GDM1 (cell line): ENCODE measurements around the gene RANBP3.
"Not testable (repeated sequence)": the region's sequence is repeated elsewhere in the genome, so short reads cannot be mapped to it uniquely, and the experiment has no call there.

Source experiments
- DNase-seq: peaks from one replicate; lab custom pipeline; 2025; lab: John Stamatoyannopoulos, UW

RANBP3 gene

GRCh38 chr19:5964816-5965565 lies 12.9 kb downstream of the RANBP3 start:
- DNase-seq: no peak

GRCh38 chr19:5963855-5964254 lies 14.1 kb downstream of the RANBP3 start:
- no peak for DNase-seq

DNA sequence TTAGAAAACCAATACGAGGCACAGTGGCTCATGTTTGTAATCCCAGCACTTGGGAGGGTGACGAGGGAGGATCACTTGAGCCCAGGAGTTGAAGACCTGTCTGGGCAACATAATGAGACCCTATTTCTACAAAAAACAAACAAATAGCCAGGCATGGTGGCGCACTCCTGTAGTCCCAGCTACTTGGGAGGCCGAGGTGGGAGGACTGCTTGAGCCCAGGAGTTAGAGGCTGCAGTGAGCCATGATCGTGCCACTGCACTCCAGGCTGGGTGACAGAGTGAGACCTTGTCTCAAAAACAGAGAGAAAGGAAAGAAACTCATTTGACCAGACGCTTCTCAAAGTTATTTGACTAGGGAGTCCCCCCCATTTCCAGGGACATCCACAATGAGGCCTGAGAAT lies 14.7 kb downstream of the RANBP3 start:
- DNase-seq: not testable (repeated sequence)

DNA sequence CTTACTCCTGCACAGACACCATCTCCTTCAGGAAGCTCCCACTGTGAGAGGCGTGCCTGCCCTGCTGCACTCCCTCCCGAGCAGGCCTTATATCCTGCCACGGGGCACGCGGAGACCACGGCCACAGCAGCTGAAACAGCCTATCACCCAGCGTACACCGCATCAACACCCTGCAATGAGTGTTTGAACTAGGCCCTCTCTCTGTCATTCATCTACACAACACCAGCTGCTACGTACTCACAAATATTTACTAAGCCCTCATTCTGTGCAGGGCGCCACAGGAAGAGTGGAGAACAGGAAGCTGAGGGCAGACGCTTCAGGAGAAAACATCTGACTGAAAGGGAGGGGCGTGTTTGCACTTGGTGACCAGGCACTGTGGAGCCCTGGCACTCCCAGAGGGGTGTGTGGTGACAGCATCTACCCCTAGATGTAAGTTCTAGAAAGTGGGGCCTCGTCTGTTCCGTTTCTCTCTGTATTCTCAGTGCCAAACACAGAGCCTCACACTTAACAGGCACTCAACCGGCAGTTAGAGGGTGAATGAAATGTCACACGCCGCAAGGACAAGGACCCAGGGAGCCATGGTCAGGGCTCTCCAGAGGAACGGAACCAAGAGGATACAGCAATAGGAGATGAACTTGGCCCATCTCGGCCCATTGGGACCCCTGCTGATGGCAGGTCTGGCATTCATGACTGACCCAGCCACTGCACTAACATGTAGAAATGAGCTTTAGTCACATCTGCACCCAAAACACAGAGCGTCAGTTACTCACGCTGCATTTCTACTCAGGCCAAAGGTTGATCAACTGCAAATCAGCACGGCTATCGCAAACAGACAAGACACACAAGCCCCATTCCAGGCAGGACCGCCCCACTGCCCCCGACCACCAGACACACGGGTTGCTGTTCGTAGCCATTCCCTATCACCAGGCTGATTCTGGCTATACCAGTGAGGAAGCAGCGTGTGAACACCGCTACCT lies 15.7 kb downstream of the RANBP3 start:
- DNase-seq: peak; percentile 20

- not testable (repeated sequence) for DNase-seq
Measured at GRCh38 chr19:5961641-5961968, 16.3 kb downstream of the RANBP3 start.

DNA sequence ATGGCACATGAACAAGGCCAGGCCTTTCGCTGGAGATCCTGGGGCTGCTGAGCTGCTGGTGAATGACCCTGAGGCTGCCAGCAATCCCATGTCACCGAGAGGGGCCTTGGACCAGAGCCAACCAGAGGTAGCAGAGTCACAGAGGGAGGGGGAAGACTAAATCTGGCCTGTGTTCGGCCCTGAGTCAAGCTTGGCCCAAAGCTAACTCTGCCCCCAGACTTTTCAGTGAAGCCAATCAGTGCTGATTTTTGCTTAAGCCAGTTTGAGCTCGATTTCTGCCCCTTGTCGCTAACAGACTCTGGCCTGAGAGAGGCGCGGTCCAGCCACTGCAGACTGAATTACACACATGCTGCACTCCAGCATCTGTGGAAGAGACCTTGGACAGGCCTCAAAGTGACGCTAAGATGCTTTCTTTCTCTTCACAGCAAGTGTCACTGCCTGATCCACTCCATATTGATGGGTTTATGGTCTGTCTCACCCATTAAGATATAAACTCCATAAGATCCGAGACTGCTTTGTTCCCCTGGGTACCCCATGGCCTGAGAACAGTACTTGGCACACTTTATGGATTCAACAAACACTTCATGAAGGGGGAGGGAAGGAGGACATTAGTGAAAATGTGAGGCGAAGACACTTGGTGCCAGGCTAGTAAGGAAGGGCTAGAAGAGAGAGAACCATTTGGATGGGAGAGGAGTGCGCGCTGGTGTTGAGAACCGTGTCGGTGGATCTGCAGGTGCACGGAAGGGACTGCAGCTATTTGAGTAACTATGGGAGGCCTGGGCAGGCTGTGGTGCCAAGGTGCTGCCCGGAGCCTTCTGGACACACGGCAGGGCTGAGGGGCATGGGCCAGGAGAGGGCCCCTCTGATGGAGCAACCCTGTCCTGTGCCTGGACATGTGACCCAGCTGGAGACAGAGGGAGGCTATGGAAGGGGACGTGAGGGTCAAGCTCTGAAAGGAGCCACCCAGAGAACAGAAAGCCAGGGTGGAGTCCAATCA lies 17.6 kb downstream of the RANBP3 start:
- DNase-seq: no peak

DNA sequence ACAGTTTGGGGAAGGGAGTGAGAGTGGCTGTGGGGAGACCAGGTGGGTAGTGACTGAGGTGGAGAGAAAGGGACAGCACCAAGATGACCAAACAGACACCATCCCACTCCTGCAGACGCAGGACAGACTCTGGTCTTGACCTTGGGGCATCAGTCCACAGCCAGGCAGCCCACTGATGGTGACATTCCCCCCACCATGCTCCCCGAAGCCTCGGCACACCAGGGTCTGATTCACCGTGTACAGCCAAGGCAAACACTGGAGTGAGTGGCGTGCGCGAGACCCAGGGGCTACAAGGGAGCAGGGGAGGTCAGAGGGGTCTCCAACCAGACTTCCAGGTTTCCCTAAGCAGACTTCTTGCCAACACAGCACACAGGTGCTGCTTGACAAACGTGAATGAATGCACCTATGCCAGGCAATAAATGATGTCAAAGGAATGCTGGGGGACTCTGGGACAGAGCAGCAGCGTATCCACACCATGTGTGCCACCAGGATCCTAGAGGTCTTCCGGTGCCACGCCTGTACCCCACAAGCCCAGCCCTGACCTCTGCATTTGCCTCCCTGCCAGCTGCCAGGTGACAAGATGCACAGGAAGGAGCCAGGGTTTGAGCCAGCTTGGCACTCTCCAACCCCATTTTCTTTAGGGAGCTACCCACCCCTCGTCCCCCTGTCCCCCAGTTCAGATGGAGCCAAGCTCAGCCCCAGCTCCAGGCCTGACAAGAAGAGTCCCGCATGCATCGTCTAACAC lies 18.5 kb downstream of the RANBP3 start:
- DNase-seq: no peak

- no peak for DNase-seq
Measured at GRCh38 chr19:5958851-5959122, 19.2 kb downstream of the RANBP3 start.

- no peak for DNase-seq
Measured at GRCh38 chr19:5958074-5958850, 19.7 kb downstream of the RANBP3 start.

GRCh38 chr19:5957170-5957569 lies 20.8 kb downstream of the RANBP3 start:
- DNase-seq: no peak

DNA sequence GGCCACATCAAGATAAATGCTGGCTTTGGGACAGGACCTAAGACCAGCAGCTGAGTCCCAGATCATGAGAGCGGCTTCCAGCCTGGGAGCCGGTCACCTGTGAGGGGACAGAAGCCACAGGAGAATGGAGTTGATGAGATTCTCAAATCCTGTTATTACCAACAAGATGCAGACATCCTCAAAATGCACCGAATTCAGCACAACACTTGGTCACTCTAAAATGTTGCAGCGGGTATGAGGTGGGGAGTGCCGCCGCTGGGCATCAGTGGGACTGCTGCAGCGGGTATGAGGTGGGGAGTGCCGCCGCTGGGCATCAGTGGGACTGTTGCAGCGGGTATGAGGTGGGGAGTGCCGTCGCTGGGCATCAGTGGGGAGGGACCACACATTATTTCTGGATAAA lies 21.2 kb downstream of the RANBP3 start:
- DNase-seq: no peak

GRCh38 chr19:5956323-5956722 lies 21.6 kb downstream of the RANBP3 start:
- no peak for DNase-seq

DNA sequence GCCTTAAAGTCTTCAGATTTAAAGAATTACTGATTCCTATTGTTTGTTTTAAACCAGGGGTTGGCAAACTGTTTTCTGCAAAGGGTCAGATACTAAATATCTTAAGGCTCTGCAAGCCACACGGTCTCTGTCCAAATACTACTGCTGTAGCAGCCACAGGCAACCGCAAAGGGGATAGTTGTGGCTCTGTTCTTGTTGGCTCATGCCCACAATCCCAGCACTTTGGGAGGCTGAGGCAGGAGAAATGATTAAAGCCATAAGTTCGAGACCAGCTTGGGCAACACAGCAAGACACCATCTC lies 22.4 kb downstream of the RANBP3 start:
- DNase-seq: no peak

DNA sequence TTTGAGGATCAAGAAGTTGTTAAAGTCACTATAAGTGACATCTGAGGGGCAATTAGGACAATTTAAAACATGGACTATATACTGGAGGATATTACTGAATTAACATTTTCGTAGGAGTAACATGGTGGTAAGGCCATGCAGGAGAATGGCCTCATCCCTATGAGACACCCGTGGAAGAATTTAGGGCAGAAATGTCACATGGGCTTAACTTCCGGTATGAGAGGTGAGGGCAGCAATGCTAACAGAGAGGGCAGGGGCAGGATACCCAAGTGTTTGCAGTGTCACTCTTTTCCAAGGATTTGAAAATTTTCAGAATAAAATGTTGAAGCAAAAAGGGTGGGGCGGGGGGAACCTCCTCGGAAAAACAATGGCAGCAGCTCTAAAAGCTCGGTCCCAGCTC lies 23.6 kb downstream of the RANBP3 start:
- no peak for DNase-seq

- no peak for DNase-seq
Measured at GRCh38 chr19:5953680-5954213, 24.2 kb downstream of the RANBP3 start.

DNA sequence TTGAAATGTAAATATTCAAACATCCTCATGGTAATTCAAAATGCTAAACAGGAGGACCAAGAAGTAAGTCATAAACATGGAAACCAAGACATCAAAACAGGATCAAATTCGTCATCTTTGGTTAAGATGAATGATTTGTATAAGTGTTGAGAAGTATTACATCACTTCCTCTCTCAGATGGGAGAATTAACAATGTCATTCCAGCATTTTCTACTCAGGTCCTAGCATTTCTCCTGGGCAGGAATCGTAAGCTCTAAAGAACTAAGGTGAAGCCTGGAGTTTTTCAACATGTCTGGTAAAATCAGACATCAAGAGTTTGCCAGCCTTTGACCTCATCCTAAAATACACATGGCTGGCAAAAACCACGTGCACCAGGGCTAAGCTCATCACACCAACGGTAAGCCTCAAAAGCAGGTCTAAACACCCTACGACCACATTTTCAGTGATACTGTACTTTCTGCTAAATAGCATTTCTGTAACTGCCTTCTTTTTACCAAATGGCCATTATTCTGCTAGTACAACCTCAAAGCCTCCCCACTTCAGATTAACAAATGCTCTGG lies 24.8 kb downstream of the RANBP3 start:
- DNase-seq: no peak

GRCh38 chr19:5952193-5953029 lies 25.5 kb downstream of the RANBP3 start:
- no peak for DNase-seq

DNA sequence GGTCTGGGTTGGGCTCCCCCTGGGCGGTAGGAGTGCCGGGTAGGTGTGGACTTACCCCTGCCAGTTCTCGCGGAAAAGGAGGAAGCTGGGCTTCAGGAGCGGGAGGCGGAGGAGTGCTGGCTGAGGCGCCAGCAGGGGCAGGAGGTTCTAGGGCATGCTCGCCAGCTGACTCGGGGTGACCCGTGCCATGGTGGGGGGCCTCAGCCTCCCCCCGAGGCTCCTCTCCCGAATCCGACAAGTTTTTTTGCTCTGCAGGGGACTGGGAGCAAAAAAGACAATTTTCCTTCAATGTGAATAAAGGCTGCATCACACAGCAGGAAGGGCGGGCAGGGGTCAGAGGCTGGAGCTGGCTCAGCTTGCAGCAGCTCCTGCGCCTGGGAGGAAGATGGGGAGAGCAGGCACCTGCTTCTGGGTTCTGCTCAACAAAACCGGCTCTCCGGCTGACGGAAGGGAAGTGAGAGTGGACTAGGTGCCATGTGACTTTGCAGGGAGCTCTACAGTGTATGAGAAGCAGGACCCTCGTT lies 26.5 kb downstream of the RANBP3 start:
- DNase-seq: no peak

GRCh38 chr19:5950741-5951140 lies 27.2 kb downstream of the RANBP3 start:
- no peak for DNase-seq
